NCI-H2171 treated with DMSO at 0.1 percent for 48 hours (cell line): ENCODE results near the gene KCNIP4.

Experiments
- DNase-seq: peaks from one replicate; lab custom pipeline; 2025; lab: John Stamatoyannopoulos, UW

The KCNIP4 gene

GRCh38 chr4:21181716-21182115 lies 766.9 kb downstream of the KCNIP4 start:
- DNase-seq: no peak

GRCh38 chr4:21177871-21178270 lies 770.7 kb downstream of the KCNIP4 start:
- DNase-seq: no peak

- DNase-seq: no peak
These were observed 771.5 kb downstream of the KCNIP4 start for GRCh38 chr4:21177092-21177491.

GRCh38 chr4:21167711-21168110 lies 780.9 kb downstream of the KCNIP4 start:
- no peak for DNase-seq

DNA sequence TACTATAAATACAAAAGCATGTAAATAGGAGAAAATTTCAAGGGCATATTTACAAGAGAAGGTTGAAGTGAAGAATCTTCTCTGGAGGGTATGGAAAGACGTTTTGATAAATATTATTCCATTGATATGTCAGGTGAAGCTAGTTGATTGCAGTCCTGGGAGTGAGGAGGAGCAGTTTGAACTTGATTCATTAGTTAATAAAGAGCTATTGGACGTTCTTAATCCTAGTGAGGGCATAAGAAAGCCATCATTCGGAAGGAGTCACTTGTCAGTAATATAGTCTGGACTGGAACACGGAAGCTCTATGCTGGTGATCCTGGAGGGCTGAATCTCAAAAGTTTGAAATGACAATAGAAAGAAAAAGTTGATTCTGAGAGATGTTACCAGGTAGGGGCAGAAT lies 793.2 kb downstream of the KCNIP4 start:
- no peak for DNase-seq

- no peak for DNase-seq
These were observed 809.2 kb downstream of the KCNIP4 start for GRCh38 chr4:21139327-21139726.

DNA sequence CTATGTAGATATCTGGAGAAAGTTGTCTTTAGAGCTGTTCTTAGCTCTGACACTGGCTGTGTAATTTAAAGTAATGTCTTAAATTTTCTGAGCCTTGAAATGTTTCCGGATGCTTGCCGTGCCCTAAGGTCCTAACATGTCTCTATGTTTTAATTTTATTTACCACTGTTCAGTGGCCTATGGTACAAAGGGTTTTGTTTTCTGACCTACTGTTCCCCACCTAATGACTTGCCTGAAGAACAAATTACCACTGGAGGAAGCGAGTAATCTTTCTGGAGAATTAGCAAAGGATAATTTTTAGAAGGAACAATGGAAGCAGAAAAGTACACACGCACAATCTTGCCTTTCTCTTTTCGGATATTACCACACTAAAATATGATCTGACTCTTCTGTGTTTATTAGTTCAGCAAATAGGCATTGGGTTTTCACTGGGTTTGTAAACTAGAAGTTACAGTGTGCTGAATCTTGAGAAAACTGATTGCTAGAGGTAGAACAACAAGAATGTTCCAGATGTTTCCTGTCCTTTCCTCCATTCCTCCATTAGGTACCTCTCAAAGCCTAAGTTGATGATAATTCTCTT lies 812.4 kb downstream of the KCNIP4 start:
- DNase-seq: no peak

- DNase-seq: no peak
These were observed 813.6 kb downstream of the KCNIP4 start for GRCh38 chr4:21134994-21135393.

DNA sequence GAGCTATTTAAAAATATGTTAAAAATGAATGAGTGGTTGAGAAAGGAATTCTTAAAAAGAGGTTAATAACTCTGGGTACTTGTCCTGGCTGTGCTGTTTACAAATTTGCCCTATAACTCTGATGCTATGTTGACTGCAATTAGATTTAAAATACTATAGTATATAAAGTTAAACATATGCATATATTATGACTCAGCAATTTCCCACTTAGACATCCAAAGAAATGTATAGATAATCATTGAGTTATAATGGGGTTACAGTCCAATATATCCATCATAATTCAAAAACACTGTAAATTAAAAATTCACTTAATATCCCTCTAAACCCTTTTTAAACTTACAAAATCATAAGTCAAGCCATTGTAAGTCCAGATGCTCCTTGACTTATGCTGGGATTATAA lies 818.0 kb downstream of the KCNIP4 start:
- no peak for DNase-seq

DNA sequence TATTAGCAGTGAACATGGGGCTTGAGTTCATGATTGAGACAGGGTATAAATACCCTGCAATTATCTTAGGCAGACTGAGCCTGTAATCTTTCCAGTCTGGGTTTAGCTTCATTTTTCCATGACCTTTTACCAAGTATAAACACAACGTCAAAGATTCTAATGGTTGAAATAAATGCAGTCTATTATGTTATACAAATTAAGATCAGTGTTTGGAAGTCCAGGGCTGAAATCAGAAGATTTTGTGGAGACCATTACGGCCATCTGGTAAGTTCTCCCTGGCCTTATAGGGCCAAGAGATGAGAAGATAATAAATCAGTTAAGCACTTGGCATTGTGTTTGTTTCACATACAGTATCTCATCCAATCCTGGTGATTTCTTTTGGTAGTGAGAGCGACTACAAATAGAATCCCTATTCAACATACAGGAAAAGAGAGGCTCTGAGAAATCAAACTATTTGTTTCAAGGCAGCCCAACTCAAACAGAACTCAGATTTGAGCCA lies 822.5 kb downstream of the KCNIP4 start:
- no peak for DNase-seq

DNA sequence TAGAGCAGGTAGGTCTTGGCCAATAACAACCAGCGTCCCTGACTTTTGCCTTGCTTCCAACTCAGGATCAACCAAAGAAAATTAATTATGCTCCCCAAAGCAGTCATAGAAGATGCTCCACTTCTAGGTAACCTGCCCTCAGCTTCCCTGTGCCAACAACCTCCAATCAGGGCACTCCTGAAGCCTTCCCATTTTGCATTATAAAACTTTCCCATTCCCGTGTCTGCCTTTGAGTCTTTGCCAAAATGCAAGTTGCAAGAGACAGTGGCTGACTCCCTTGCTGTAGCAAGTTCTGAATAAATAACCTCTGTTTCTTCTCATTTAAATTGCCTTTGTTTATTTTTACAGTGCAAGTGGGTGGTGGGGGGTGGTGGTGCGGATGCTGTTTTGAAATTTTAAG lies 830.3 kb downstream of the KCNIP4 start:
- no peak for DNase-seq

DNA sequence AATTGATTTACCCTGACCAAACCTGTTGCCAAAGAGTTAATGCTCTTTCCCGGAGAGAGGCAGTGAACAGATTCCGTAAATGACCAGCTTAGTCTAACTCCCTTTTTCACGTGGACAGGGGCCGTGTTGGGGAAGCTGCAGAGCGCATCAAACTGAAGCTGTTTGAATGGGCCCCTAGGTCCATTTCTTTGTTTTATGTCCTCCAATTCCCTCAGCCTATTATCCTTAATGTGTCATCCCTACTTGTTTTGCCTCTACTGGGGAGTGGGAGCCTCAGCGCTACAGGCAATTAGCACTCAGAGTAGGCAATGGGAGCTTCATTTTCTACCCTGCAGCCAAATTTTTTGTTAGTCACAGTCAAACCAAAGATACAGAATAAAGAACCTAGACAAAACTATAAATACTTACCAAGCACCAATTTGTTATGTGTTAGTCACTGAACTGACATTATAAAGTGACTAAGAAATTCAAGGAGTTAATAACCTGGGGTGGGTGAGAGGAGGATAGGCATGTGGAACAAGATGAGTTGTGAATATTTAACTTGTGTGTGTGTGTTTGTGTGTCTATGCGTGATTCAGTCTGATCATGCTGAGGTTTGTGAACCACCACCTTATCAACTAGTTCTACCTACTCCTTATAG lies 830.9 kb downstream of the KCNIP4 start:
- DNase-seq: no peak

DNA sequence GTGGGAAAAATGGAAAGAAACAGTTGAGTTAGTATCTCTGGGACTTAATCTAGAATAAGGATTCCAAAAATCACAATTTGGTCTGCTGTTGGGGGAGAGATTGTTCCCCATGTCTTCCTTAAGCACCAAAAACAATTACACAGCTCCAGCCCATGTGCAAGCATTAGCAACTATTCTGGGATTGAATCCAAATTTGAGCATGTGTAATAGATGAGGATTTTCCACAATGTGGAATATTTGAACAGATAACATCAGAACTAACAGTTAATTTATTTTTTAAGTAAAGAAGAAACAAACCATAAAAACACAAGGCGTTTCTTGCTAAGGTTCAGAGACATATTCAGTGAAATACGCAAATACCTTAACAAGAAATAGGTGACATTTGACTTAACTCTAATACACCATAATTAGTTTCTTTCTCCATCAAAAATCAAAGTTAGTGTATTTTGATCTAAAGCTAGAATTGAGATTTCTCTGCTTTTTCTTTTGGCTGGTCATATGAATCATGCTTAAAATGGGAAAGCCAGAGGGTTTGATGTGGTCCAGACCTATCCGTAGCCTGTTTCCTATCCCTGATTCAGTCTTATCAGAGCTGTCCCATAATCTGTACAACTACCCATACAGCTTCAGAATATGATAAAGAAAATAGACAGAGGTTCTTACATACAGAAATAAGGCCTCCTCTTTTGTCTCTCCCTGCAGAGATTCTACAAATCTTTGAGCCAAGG lies 834.9 kb downstream of the KCNIP4 start:
- no peak for DNase-seq

GRCh38 chr4:21102667-21103066 lies 845.9 kb downstream of the KCNIP4 start:
- no peak for DNase-seq

DNA sequence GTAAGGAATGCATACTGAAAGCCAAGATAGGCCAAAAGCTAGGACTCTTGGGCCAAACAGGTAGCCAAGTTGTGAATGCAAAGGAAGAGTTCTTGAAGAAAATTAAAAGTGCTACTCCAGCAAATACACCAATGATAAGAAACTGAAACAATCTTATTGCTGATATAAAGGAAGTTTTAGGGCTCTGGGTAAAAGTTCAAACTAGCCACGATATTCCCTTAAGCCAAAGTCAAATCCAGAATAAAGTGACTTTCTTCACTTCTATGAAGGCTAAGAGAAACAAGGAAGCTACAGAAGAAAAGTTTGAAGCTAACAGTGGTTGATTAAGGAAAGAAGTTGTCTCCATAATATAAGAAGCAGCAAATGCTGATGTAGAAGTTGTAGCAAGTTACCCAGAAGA lies 850.7 kb downstream of the KCNIP4 start:
- DNase-seq: no peak

DNA sequence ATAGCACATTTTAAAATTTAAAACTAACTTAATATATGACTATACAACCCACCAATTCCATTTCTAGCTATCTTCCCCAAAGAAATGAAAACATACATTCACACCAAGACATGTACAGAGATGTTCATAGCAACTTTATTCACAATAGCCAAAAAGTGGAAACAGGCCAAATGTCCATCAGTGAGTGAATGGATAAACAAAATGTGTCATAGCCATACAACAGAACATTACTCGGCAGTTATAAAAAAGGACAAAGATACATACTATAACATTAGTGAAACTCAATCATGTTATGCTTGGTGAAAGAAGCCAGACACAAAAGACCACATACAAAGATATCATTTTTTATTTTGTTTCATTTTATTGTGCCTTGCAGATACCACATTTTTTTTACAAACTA lies 851.5 kb downstream of the KCNIP4 start:
- no peak for DNase-seq

- no peak for DNase-seq
These were observed 856.0 kb downstream of the KCNIP4 start for GRCh38 chr4:21092531-21092930.

DNA sequence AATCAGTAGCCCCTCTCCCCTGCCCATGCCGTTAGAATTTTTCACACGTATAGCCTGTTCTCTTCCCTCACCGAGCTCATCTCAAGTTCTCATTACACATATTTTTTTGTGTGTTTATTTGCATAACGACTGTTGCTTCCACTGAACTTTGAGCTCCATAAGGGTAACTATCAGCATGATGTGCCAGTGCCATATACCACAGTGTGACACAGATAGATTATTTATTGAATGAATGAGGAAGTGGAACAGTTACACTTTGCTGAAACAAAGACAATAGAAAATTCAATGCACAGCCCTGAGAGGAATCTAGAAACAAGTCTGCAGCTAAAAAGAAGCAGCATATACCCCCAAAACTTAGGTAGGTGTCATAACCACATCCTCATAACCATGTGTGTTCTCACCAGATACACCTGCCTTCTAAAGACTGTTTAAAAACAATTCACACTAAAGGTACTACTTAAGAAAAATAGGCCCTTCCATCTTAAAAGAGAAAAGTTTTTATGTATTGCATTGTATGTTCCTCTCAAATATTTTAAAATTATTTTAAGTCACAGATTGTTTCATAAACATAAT lies 858.4 kb downstream of the KCNIP4 start:
- DNase-seq: no peak

DNA sequence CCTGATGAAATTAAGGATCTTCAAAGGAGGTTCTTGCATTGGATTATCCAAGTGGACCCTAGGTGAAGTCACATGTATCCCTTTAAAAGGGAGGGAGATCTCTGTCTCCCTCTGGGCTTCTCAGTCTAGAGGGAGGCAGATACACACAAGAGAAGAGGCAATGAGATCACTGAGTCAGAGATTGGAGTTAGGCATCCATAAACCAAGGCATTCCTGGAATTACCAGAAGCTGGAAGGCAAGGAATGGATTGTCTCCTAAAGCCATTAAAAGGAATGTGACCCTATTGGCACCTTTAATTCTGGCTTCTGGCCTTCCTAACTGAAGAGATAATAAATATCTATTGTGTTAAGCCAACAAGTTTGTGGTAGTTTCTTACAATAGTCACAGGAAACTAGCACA lies 865.2 kb downstream of the KCNIP4 start:
- no peak for DNase-seq

- no peak for DNase-seq
These were observed 870.6 kb downstream of the KCNIP4 start for GRCh38 chr4:21077967-21078366.

GRCh38 chr4:21067351-21067750 lies 881.2 kb downstream of the KCNIP4 start:
- DNase-seq: no peak

DNA sequence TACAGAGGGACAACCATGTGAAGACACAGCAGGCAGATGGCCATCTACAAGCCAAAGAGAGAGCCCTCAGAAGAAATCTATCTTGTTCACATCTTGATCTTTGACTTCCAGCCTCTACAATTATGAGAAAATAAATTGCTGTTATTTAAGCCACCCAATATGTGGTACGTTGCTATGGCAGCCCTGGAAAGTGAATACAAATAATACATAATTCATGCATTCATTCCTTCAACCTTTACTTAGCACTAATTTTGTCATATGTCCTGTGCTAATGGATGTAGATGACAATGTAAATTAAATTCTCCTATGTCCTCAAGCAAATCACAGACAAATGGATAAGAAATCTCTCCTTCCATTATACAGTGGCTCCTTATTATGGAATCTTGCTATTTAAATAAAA lies 886.7 kb downstream of the KCNIP4 start:
- DNase-seq: no peak

GRCh38 chr4:21046141-21046540 lies 902.4 kb downstream of the KCNIP4 start:
- DNase-seq: no peak
